Panc1 (cell line): ENCODE results near the gene HSD17B3.

Source experiments
- POLR2AphosphoS5 ChIP-seq: IDR thresholded peaks from 2 replicates; pipeline ENCODE4 v1.6.1; 2012; ENCODE audit warnings: mild to moderate bottlenecking, low read depth, low read length, moderate library complexity
- SIN3A ChIP-seq: IDR thresholded peaks from 2 replicates; pipeline ENCODE4 v1.6.1; 2012; ENCODE audit warnings: low read depth, mild to moderate bottlenecking, low read length, moderate library complexity, borderline replicate concordance; ENCODE audit not compliant: insufficient read depth
- TF ChIP-seq, protein P1 (sequence below): fragments of 450-650 bp; IDR thresholded peaks from 2 replicates; pipeline ENCODE4 v1.5.1; 2017; ENCODE audit warnings: mild to moderate bottlenecking
- TF ChIP-seq, protein P2 (sequence below), 2 experiments: IDR thresholded peaks; 2 replicates each; pipeline ENCODE4 v1.6.1; 2011 to 2012; ENCODE audit warnings: low read depth in 2 of 2, control low read depth in 1 of 2, low read length in 1 of 2, mild to moderate bottlenecking in 1 of 2, moderate library complexity in 1 of 2; ENCODE audit not compliant: insufficient read depth in 1 of 2

DNA sequence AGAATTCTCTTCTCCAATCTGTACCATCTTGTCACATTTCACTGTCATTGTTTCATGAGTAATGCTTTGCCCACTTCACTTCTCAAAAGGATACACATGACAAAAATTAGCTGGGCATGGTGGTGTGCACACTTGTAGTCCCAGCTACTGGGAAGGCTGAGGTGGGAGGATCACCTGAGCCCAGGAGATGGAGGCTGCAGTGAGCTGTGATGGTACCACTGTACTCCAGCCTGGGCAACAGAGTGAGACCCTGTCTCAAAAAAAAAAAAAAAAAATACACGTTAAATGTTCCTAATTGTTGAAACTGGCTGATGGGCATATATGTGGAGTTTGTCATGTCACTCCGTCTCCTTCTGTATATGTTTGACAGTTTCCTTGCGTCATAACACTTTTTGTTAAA lies 36.3 kb upstream of the HSD17B3 start:
- TF ChIP-seq, protein P1, sequence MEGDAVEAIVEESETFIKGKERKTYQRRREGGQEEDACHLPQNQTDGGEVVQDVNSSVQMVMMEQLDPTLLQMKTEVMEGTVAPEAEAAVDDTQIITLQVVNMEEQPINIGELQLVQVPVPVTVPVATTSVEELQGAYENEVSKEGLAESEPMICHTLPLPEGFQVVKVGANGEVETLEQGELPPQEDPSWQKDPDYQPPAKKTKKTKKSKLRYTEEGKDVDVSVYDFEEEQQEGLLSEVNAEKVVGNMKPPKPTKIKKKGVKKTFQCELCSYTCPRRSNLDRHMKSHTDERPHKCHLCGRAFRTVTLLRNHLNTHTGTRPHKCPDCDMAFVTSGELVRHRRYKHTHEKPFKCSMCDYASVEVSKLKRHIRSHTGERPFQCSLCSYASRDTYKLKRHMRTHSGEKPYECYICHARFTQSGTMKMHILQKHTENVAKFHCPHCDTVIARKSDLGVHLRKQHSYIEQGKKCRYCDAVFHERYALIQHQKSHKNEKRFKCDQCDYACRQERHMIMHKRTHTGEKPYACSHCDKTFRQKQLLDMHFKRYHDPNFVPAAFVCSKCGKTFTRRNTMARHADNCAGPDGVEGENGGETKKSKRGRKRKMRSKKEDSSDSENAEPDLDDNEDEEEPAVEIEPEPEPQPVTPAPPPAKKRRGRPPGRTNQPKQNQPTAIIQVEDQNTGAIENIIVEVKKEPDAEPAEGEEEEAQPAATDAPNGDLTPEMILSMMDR: no peak
- TF ChIP-seq POLR2AphosphoS5 (no peak), SIN3A (no peak)
- TF ChIP-seq, protein P2, sequence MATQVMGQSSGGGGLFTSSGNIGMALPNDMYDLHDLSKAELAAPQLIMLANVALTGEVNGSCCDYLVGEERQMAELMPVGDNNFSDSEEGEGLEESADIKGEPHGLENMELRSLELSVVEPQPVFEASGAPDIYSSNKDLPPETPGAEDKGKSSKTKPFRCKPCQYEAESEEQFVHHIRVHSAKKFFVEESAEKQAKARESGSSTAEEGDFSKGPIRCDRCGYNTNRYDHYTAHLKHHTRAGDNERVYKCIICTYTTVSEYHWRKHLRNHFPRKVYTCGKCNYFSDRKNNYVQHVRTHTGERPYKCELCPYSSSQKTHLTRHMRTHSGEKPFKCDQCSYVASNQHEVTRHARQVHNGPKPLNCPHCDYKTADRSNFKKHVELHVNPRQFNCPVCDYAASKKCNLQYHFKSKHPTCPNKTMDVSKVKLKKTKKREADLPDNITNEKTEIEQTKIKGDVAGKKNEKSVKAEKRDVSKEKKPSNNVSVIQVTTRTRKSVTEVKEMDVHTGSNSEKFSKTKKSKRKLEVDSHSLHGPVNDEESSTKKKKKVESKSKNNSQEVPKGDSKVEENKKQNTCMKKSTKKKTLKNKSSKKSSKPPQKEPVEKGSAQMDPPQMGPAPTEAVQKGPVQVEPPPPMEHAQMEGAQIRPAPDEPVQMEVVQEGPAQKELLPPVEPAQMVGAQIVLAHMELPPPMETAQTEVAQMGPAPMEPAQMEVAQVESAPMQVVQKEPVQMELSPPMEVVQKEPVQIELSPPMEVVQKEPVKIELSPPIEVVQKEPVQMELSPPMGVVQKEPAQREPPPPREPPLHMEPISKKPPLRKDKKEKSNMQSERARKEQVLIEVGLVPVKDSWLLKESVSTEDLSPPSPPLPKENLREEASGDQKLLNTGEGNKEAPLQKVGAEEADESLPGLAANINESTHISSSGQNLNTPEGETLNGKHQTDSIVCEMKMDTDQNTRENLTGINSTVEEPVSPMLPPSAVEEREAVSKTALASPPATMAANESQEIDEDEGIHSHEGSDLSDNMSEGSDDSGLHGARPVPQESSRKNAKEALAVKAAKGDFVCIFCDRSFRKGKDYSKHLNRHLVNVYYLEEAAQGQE (IDR thresholded peaks at IDR 0.05; ENCODE audit: insufficient read depth in 1 of 2, low read depth in 2 of 2, low read length in 1 of 2): no peak
